Astrocyte (in vitro differentiated cells and primary cell): Measurements from ENCODE around the gene CFAP70.

Experiments used
- CTCF ChIP-seq: IDR thresholded peaks from 2 replicates; pipeline ENCODE4 v1.5.1; 2011; ENCODE audit warnings: low read depth, mild to moderate bottlenecking, inconsistent platforms, low read length, moderate library complexity; ENCODE audit not compliant: insufficient read depth
- EZH2 ChIP-seq: IDR thresholded peaks from 2 replicates; pipeline ENCODE4 v1.6.1; 2012; ENCODE audit warnings: mild to moderate bottlenecking, low read length, inconsistent platforms; ENCODE audit not compliant: insufficient read depth

GRCh38 chr10:73404690-73405089 lies 46.0 kb upstream of the CFAP70 start:
- TF ChIP-seq CTCF = no peak
- no peak for TF ChIP-seq EZH2
